Prostate gland (tissue), 2 donors: ENCODE data around the gene NR1D2.

Experiments
- CTCF ChIP-seq, 4 experiments: fragments of 200-600 bp in 2 of 4; fragments of 450-650 bp in 2 of 4; sonication (generic) in 2 of 4; IDR thresholded peaks; 1 replicate in 3 of 4; 2 replicates in 1 of 4; pipeline ENCODE4 v1.5.1; 2016 to 2019; ENCODE audit warnings: antibody characterized with exemption in 4 of 4, mild to moderate bottlenecking in 2 of 4, moderate library complexity in 2 of 4
- POLR2AphosphoS5 ChIP-seq: sonication (generic); formaldehyde crosslinking; IDR thresholded peaks from one replicate; pipeline ENCODE4 v1.6.1; 2017; ENCODE audit warnings: antibody characterized with exemption

- TF ChIP-seq CTCF (IDR thresholded peaks at IDR 0.05) = no peak
- no peak for TF ChIP-seq POLR2AphosphoS5
These were observed 3.6 kb upstream of the NR1D2 start for GRCh38 chr3:23941440-23941839.
